GM18870 (cell line): Measurements from ENCODE around the gene HOXA1.

Experiments
- ATAC-seq: cut with Tn5 transposase; IDR thresholded peaks from one replicate; pipeline ENCODE4 v1.9.1; 2021; ENCODE audit warnings: moderate library complexity; ENCODE audit not compliant: unreplicated experiment

HOXA1 gene

GRCh38 chr7:27106181-27106900 lies 10.5 kb upstream of the HOXA1 start:
- no peak for ATAC-seq

- no peak for ATAC-seq
These were observed 9.7 kb upstream of the HOXA1 start for GRCh38 chr7:27105301-27106031.

GRCh38 chr7:27104341-27105058 lies 8.7 kb upstream of the HOXA1 start:
- no peak for ATAC-seq

GRCh38 chr7:27103489-27104226 lies 7.9 kb upstream of the HOXA1 start:
- ATAC-seq = no peak

GRCh38 chr7:27102581-27103442 lies 7.0 kb upstream of the HOXA1 start, which contains the start of gene HOXA2:
HOXA2 (minus strand) TSS chr7:27102683; CDS start chr7:27102500, 183 bp downstream.
- no peak for ATAC-seq

- no peak for ATAC-seq
These were observed 6.3 kb upstream of the HOXA1 start for GRCh38 chr7:27101957-27102580.

GRCh38 chr7:27101171-27101956 lies 5.6 kb upstream of the HOXA1 start:
- no peak for ATAC-seq

GRCh38 chr7:27100694-27101170 lies 4.9 kb upstream of the HOXA1 start:
- ATAC-seq = no peak

GRCh38 chr7:27099453-27100370 lies 3.9 kb upstream of the HOXA1 start:
- no peak for ATAC-seq

- no peak for ATAC-seq
These were observed 3.0 kb upstream of the HOXA1 start for GRCh38 chr7:27098578-27099451.

- no peak for ATAC-seq
These were observed 2.1 kb upstream of the HOXA1 start for GRCh38 chr7:27097686-27098577.

- ATAC-seq = no peak
These were observed 1.1 kb upstream of the HOXA1 start for GRCh38 chr7:27096768-27097514.

- ATAC-seq = no peak
These were observed 527 bp downstream of the HOXA1 start for GRCh38 chr7:27095050-27095896.
